GM18511 (cell line): ENCODE measurements around the gene DELE1.

ENCODE experiments used
- ATAC-seq: cut with Tn5 transposase; IDR thresholded peaks from one replicate; pipeline ENCODE4 v1.9.1; 2021; ENCODE audit warnings: mild to moderate bottlenecking, moderate library complexity; ENCODE audit not compliant: unreplicated experiment

The DELE1 gene, protein sequence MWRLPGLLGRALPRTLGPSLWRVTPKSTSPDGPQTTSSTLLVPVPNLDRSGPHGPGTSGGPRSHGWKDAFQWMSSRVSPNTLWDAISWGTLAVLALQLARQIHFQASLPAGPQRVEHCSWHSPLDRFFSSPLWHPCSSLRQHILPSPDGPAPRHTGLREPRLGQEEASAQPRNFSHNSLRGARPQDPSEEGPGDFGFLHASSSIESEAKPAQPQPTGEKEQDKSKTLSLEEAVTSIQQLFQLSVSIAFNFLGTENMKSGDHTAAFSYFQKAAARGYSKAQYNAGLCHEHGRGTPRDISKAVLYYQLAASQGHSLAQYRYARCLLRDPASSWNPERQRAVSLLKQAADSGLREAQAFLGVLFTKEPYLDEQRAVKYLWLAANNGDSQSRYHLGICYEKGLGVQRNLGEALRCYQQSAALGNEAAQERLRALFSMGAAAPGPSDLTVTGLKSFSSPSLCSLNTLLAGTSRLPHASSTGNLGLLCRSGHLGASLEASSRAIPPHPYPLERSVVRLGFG

DNA sequence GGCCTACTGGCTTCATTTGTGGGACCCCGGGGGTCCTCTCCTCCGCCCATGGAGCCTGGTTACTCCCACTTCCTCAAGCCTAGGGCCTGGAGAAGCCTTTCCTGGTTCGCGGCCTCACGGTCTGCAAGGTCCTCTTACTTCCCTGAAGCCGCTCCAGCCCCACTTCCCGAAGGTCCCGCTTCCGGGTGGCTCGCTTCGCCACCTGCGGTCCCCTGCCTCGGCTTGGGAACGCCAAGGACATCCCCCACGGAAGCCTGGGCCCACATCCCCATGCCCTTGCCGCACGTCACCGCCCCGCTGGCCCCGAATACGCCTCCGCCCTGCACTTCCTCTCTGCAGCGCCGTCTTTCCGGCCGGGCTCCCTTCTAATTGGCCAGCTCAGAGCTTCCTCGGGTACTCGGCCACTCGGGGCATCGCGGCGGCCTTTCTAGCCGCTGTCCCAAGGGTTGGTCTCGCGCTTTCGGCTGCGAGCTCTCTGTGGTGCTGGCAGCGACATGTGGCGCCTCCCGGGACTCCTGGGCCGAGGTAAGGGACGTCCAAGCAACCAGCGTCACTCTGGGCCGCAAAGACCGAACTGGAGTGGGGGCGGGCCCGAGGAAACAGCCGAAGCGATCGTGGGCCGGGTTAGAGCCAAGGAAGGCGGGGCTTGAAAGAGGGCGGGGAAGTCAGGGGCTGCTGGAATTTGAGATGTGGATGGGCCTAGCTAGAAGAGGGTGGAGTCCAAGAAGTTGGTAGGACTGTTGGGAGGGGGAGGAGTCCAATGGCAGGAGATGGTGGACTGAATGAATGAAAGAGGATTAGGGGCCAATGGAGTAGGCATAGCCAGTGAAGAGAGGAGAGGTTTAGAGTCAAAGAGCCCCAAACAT lies at the start of gene DELE1:
Gene DELE1 (plus strand): TSS at position 424 of the 866 bp plus-strand sequence. CDS start 71 bp downstream, at position 495.
- ATAC-seq: peak; percentile 98

DNA sequence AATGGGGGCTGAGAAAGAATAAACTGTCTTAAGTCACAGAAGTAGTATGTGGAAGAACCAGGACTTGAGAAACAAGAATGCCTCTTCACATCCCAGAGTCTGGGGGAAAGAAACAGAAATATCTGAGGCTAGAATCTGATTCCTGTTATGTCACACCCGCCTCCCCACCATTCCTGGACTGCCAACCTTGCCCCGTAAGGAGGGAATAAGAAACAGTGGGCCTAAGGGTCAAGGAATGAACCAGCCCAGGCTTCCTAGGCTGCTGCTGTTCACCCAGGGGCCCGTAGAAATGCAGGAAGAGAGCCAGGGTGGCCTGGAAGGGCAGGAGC lies 49.8 kb upstream of the DELE1 start:
- ATAC-seq: no peak

DNA sequence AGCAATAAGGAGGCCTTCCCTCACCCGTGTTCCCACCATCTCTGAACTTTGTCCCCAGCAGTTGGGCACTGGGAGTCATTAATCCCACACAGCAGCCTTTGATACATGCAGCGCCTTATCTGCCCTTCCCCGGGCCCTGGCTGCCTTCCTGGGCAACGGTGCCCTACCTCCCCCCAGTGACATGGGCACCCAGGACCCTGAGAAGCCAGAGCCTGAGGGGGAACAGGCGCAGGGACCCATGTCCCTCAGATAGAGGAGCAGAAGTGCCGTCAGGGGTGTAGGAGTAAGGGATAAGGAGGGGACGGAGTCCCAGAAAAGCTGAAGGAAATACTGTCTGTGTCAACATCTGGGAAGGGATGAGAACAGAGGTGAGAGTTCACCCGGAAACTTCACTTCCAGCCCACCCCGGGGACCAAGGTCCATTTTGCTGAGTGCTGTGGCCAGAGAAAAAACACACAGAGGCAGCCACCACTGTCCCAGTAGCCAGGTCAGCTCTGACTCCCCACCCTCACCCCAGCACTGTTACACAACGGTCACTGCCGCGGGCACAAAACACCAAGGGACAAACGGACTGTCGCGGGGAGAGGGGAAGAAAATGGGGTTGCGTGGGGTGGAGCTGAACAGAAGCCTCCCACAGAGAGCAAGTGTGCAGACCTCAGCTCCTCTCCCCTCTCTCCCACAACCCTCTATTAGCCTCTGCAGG lies 49.3 kb upstream of the DELE1 start:
- no peak for ATAC-seq

DNA sequence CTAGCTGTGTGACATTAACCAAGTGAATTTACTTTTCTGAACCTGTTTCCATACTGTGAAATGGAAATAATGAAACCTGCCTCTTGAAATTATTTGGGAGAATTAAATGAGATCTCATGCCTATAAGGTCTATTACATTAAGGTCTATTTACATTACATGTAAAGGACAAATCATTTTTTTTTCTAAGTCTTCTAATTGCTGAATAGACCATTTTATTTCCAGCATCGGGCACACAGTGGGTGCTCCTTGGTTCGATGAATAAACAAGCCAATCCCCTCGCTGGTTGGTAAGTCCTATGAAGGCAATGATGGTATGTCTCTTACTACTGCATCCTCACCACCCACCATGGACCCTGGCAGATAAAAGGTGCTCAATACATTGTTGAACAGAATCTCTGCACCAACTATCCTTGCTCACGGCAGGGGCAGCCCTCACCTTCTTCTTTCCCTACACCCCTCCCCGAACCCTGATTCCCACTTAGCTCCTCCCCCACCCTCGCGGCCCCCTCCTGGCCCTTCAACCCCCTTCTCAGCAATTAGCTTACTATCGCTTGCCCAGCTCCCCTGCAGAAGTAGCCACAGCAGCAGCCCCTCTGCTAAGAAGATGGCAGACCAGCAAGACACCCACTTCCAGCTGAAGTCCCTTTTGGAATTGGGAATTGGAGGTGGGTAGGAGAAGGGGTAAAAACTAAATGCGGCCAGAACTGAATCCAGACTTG lies 48.5 kb upstream of the DELE1 start:
- no peak for ATAC-seq

DNA sequence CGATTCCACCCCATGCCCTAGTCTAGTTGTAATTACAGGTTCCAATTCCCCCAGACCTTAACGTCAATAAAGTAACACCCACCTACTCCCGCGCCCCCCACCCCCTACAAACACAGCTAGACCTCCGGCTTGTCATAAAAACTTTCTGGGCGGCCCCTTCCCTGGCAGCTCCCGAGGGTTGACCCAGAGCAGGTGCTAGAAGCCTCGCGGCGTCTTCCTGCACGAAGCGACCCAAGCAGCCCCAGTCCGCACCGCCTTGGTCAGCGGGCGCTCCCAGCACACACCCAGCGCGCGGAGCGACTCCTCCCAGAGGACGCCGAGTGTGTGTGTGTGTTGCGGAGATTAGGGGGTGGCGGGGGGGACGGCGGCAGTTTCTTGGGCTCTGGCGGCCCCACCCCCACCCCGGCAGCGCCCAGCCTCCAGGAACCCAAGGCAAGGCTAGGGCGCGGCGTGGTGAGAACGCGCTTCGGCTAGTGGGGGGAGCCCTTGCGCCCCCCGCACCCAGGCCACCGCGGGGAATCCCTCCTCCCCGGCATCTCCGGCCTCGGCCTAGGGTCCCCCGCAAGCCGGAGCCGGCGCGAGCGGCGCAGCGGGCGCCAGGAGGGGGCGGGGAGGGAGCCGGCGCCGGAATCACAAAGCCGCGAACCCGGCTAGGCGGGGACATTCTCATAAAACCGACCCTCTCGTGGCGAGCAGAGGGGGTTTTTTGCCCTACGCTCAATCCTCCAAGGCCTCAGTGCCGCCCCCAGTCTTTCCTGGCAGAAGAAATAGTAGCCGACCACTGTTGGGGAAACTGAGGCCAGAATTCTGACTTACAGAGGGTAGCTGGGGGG lies 47.7 kb upstream of the DELE1 start:
- ATAC-seq: no peak

DNA sequence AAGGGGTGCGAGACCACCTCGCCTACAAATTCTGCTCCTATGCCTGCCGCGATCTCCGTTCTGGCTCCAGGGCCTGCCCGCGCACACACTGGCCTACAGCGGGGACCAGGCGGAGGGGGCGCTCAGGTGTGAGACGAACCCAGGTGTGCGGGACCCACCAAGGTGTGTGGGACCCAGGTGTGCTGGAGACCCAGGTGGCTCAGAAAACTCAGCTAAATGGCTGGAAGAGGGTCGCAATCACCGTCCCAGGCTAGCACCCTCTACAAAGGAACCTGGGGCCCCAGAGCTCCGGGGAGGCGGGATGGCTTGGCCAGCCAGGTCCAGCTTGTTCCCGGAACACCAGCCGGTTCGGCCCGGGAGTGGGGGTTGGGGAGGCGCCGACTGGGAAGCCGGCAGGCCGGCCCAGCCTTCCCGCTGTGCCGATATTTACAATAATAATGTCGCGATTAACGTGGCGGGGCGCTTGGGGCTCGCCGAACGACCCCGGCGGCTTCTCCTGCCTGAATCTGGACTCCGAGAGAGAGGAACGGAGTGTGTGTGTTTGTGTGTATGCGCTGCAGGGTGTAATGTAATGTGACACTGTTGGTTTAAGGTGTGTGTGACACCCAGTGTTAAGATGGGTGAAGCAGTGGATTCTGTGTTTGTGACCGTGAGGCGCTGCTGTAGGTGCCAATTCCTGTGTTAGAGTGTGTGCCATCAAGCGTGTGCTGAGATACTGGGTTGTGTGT lies 46.9 kb upstream of the DELE1 start:
- ATAC-seq: no peak

DNA sequence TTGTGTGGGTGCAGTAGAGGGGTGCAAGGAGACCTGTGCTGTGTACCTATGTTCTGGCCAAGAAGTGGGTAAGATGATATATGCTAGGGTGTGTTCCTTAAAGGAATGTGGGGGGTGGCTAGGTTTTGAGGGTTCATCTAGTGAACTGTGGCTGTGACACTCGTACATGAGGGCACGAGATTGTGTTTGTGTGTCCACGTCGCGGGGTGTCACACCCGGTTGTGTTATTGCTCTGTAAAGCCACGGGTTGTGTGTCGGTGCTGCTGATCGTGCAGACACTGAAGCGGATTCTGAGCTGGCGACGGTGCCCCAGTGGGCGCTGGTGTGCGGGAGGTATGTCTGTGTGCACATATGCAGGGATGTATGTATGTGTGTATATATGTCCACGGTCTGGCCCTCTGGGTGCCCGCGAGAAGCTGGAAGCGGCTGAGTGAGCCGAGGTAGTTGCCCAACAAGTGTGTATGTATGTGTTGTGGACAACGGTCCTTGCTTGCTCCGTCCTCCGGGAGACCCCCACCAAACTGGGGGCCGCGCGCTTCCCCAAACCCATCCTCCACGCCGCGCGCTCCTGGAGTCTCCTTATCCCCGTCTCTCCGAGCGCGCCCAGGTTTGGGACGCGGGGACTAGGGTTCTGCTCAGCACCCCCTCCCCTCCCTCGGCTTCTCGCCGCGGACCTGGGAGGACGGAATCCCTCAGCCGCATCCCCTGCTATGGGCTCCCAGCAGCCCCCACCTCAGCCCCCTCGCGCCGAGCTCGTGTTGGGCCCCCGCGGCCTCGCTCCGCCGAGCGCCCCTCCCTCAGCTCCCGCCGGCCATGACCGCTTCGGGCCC lies 46.1 kb upstream of the DELE1 start:
- no peak for ATAC-seq

DNA sequence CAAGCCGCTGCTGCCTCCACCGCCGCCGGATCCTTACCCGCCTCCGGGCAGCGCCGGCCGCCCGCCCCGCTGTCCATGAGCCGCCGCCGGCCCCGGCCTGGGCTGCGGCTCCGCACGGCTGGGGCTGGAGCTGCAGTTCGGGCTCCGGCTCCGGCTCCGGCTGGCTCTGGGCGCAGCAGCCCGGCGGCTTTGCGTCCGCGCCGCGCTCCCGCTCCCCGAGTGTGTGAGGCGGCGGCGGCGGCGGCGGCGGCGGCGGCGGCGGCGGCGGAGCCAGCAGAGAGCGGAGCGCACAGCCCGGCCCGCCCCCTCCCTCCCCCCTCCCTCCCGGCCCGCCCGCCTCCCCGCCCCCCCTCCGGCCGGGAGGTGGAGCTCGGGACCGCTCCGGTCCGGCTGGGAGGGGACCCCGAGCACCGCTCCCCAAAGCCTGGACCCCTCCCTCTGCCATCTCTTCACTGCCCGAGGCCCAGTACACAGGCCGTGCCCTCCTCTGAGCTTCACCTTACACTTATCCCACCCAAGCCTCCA lies 45.4 kb upstream of the DELE1 start, which contains the start of gene PCDH1:
Gene PCDH1 (minus strand): TSS at position 225 of the 525 bp plus-strand sequence. CDS start 148 bp downstream, at position 77.
- ATAC-seq: peak; percentile 14

DNA sequence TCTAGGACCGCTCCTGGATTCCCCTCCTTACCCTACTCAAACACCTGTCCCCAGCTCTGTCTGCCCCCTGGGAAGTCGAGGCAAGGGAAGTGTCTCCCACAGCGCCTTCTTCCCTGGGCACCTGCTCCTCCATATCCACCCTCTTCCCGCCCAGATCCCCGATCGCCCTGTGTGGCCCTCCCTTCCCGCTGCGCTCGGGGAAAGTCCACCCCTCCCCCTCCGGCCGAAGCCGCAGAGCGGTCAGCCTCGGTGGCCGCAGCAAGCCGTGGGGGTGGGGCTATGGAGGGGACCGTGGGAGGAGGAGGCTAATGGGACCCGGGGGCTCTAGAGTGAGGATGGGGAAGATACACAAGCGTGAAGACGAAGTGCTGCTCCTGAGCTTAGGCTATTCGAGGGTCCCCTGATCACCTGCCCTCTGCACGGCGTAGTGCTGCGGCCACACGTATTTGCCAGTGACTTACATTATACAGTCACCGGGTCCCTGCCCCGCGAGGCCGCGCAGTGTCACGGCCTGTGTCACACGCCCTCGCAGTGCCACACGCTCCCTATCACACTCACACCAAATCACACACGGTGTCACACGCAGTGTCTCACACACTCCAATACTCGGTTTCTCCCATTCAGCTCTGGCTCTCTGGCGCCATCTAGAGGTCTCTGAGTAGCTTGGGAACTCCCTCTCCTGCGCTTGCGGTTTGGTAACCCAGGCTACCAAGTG lies 44.8 kb upstream of the DELE1 start:
- peak; percentile 85 for ATAC-seq

DNA sequence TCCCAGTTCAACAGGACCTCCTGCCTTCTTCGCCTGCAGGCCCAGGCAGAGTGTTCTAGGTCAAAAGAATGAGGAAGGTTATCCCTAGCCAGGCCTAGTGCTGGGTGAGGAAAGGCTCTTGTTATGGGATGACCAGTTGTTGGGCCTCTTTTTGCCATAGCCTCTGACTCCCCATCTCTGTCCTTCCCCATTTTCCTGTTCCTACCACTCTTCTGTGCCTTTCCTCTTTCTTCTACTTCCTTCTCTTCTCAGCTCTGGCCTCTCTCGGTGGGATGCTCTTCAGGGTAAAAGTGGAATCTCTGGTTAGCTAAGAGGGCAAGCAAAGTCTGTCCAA lies 44.3 kb upstream of the DELE1 start:
- ATAC-seq: no peak

DNA sequence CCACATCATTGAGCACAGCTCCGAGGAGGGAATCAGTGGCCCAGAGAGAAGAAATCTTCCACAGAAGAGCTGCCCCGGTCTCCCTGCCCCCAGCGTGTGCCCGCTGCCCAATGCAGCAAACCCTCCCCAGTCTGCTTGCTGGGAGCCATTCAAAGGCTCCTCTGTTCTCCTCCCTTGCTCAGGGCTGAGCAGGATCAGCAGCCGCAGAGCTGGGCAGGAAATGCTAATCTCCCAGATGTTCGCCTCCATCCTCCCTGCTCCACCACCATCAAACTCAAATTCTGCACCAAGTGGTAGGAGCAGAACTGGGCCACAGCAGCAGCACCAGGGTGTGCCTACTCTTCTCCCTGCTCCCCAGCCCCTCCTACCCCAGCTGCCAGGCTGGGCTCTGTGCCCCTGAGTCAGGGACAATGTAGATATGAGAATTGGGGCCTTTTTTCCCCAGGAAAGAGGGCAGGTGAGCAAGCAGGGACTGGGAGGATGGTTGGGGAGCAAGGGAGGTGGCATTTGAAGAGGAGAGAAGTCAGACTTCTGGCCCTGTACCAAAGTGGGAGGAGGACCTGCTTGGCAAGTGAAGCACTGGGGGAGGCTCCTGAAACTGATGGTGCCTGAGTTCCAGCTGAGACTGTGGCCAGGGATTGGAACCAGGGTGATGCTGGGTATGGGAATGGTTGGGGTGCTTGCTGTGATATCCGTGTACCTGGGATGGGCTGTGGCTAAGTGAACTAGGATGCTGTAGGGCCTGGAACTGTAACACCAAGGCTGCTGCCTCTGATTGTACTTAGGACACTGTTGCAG lies 43.5 kb upstream of the DELE1 start:
- ATAC-seq: no peak

DNA sequence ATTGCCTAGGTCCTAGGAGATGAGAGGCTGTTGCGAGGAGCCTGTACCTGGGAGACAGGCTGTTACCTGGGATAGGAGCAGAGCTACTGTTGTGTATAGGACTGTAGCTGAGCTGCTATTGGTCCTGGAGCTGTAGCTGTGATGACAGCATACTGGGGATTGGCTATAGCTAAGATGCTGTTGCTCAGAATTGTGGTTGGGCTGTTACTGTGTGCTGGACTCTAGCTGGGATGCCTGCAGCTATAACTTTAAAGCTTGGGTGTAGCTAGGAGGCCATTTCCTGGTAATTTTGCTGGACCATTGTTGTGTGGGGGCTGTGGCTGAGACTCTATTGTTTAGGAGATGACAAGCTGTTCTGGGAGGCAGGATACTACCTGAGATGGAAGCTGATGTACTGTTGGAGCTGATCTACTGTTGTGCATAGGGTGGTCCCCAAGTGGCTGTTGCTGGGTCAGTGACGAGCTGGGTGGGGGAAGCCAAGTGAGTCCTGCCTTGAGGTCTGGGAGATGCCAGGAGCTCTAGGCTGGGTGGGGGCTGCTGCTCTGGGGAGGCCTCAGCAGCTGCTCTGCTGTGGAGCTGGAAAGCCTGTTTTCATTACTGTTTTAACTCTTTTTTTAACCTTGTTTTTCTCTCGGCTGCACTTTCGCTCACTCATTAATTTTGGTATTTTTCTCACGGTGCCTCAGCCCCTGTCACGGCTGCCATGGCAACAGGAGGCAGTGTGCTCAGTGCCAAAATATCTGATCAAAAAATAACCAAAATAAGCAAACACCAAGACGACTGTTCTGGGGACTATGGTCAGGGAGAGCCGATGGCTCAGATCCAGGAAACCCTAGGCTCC lies 42.5 kb upstream of the DELE1 start:
- no peak for ATAC-seq

DNA sequence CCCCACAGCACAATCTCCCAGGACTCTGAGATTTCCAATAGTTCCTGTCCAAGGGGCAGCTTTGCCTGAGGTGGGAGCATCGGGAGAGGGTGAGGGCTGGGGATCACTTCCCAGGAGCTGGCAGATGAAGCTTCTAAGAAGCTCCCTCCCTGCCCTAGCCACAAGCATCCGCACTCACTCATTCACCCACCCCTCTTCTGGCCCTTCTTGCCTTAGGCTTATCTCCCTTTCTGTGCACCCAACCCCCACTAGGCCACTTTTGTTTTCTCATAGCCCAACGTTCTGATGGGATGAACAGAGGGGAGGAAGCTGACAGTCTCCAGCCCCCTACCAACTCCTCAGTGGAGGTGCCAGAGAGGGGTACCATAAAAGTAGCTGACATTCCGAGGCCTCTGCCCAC lies 41.8 kb upstream of the DELE1 start:
- no peak for ATAC-seq

DNA sequence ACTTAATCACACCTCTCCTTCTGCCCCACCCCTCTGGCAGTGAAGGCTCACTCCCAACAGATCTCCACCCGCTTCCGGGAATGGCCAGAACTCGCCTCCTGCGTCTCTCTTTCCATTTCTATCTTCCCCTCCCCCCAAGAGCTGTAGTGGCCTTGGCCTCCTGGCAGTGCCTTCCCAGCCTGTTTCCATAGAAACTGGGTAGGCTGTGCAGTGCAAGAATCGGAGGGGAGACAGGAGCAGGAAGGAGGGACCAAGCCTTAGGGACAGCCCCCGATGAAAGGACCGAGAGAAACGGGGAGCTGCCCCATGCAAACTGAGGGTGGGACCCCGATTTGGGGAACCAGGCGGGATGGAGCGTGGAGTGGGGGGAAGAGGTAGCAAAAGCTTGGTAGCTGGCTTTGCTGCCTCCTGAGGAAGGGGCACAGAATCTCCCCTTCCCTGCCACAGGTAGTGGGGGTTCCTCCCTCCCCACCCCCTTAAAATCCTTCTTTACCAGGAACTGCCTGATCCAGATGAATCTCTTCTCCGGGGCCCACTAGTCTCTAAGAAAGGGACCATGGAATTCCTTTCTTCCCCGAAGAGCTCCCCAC lies 41.0 kb upstream of the DELE1 start:
- ATAC-seq: no peak

DNA sequence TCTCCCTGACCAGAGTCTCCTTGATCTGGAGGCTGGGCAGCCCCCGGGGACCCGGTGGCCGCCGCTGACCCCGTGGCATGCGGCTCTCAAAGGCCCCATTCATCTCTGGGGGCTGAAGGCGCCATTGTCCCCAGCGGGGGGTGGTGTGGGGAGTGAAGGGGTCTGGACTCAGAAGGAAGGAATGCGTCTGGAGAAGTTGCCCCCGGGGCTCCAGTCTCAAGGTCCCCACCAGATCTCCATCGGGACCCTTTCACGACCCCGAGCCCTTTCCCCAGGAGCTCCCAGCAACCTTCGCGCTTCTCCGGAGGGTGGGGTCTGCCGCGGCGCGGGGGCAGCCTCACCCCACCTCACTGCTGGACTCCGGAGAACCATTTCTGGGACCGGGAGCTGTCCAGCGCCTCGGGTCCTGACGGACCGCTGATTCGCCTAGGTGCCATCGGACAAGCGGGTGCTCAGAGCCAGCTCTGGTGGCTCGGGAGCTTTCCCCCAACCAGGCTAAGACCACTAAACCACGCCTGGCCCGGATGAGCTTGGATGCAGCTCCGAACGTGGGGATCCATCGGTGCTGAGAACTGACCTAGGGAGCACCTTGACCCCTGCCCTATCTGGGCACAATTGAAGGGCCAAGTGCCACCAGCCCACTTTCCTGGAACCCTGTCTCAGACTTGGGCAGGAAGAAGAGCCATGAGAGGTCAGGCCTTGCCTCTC lies 40.3 kb upstream of the DELE1 start:
- ATAC-seq: no peak
